Measurements from ENCODE around the gene HS3ST3B1. TPM values are rescaled to one million over a fixed set of nuclear protein-coding genes. Genes with fewer than 3 reads are reported as not detected.

The HS3ST3B1 gene
- total RNA-seq, 1 donor from 2014 or later: 3.6 TPM

DNA sequence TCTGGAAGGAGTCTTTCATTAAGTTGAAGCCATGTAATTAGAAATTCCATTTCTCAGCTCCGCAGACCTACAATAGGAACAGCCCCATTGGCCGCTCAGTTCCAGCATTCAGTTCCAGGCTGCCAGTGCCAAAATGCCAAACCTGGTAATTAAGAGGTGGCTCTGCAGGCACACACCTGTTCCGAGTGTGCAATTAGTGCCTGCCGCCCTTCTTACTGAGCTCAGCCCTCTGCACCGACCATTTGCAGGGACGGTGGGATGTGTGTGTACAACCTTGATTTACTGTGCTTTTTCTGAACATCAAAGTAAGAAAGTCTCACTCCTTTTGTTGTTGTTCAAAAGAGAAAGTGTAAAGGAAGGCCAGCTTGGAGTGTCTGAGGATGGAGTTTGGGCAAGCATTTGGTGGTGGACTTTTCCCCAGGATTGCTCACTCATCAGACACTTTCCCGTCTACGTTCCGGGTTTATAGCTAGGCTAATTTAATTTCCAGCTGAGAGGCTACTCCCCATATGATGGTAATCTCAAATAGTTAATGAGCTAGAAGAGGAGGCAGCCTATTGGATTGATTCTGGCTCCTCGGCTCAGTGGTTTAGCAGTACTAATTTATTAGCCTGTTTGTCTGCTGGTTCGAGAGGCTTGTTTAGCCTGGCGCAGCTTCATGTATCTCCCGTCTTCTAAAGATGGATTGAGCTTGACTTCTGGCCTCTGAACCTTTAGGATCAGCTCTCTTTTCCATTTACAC, 20.0 kb downstream of the HS3ST3B1 start:
- no peak for DNase-seq (ENCODE audit: low spot score)

DNA sequence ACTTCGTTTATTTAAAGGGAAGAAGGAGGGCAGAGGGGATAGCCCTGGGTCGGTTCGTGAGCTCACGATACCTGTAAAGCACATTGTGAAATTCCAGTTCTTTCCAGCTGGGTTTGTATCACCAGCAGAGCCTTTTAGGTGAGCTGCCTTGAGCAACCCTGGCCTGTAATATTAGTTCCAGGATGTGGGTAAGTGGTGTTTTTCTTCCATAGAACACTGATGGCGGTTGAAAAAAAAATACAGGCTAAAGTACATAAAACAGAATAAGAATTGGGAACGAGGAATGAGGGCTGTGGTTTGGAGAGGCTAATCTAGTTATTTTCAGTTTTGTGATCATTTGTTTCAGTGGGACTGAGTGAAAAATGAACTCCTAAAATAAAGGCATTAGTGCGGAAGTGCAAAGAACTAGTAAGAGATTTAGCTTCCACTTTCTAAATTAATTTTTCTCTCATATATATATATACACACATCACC, 20.6 kb downstream of the HS3ST3B1 start:
- DNase-seq (ENCODE audit: low spot score): no peak

DNA sequence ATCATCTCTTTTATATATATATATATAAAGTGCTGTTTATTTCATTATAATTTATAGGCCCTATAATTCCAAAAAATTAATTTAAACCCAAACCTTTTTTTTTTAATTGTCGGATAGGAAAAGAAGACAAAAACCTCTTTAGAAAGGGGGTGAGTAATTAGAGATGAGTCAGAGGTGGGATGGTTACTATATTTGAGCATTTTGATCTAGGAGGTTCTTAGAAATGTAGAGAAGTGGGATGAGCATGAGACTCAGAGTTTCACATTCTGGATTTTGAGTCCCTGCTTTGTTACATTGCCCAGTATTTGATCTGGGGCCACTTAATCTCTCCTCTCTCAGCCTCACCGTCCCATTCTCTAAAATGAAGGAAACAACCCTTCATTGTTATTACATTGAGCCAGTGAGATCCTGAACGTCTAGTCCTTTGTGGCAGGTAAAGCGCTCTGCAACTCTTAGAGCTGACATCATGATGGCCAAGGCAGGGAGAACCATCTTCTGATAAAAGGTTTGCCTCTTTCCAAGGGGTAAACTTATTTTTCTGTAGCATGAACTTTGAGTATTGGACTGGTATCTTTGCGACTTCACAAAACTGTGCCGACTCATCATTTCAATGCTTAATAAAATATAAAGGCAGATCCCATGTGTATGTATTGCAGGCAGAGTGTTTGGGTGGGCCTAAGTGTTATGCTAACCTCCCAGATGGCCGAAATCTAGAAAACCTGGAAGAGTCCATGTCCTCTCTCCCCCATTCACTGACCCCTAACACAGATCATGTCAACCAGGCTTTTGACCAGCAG, 21.3 kb downstream of the HS3ST3B1 start:
- DNase-seq (ENCODE audit: low spot score): no peak

DNA sequence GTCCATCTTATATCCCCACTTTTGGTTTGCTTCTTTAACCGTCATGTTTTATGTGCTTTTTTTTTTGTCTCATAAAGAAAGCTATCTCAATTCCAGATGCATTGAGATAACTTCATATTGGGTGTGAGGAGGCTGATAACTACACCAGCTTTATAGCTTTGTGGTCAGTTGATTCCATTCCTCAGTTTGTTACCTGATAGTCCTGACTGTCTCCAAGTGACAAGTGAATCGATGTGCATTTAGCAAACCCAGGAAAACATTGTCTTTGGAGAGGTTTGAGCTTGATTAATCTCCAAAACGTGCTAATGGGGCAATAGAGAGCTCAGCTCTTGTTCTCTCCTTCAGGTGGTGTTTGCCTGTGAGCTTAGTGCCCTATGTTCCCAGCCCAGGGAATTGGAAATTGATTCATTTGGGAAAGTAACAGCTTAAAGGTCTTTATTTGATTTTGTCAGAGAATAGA, 22.7 kb downstream of the HS3ST3B1 start:
- DNase-seq (ENCODE audit: low spot score): no peak

DNA sequence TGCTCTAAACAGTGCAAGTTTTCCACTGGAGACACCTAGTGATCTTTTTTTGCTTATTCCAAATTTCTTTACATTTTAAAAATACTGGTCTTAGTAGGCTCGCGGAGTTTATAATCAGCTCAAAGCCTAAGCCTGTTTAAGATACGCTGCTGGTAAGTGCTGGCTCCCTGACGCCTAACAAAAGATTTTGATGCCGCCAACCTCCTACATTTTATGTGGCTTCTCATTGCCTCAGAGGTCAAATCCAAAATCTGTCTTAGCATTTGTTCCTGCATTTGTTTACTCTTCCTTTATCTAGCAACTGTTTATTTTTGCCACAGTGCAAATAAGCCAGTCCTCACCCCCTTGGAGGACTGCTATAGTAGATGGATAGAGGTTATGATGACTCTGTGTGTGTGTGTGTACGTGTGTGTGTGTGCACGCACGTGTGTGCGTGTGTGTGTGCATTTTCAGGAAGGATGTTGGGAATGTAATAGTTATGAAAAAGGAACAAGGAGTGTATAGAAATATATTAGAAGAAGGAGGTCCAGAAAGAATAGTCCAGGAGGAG, 24.8 kb downstream of the HS3ST3B1 start:
- DNase-seq (ENCODE audit: low spot score): no peak

DNA sequence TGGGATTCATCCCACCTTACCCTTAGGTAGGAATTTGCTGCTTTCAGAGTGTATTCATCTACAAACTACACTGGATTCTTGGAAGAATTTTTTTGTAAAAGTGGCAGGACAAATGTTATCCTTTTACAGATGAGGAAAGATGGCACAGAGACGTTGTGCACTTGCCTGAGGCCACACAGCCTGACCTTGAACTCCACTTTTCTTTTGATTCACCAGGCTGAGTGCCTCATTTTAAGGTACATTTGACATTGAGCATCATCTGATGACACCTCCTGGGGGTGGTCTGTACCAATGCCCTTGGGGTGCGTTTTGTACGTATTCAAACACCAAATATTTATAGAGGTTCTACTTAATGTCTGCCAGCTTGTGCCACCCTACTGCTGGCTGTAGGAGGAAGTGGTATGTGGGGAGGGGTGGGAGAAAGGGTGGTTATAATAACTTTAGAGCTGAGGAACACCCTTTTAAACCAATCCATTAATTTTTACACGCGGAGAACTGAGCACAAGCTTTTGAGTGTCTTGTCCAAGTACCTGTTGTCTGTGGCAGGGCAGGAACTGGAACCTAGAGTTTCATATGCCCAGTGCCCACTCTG, 29.1 kb downstream of the HS3ST3B1 start:
- DNase-seq (ENCODE audit: low spot score): no peak

DNA sequence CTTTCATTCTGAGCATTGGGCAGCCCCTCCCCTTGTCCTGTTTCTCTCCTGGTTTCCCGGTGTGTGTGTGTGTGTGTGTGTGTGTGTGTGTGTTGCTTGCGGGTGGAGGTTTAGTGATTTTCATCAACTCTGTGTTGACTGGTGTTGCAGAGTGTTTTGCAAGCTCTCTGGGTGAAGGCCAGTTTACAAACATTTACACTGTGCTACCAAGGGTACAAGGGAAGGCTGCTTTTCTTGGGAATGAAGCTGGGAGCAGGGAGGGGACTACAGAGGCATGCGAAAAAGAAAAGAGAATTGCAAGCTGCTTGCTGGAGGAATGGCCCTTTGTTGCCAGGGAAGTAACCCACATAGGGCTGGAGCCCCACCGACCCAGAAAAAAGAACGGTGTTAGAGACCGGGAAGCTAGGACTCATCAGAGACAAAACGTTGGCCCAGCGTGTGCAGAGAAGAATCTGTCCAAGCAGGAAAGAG, 29.6 kb downstream of the HS3ST3B1 start:
- no peak for DNase-seq (ENCODE audit: low spot score)

DNA sequence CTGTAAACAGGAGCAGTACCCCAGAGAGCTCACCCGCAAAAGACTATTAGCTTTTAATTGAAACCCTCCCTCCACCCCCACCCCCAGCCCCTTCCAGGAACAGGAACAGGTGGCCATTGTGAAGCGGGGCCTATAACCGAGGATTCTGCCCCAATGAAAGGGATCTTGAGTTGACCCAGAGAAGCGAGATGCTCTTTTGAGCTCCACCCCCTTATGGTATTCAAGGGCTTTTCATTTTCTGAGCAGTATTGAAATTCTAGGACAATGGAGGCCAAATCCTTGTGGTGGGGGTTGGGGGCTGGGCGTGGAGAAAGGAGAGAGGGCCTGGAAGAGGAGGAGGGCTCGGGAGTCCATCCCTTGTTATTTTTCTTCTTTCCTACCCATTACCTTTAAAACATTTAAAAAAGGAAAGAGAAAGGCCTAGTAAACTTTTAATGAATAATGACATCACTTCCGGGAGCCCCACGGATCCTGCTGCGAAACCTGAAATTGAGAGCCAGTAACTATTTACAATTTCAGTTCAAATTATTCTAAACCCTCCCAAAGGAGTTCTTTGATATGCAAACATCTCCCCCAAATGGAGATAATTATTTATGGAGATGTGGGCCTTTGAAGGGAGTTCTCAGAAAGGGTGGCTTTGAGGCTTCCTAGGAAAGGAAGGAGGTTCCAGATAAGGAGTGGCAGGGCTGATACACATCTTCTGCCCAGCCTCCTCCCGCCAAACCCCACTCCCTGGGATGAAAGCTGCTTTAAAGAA, 30.5 kb downstream of the HS3ST3B1 start:
- DNase-seq (ENCODE audit: low spot score): no peak

DNA sequence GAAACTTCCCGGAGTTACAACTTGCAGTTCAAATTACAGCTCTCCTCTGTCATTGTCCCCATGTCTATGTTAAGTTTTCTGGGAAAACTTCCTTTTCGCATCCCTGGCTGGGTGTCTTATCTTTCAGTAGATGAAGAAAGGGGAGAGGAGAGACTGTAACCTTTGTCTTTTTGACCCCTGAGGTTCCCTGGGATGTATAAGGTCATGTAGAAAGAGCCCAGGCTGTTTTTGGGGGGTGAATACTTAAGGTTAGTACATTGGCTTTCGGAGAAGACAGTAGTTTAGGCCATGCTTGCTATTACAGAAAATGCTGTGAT, 31.1 kb downstream of the HS3ST3B1 start:
- DNase-seq (ENCODE audit: low spot score): no peak

DNA sequence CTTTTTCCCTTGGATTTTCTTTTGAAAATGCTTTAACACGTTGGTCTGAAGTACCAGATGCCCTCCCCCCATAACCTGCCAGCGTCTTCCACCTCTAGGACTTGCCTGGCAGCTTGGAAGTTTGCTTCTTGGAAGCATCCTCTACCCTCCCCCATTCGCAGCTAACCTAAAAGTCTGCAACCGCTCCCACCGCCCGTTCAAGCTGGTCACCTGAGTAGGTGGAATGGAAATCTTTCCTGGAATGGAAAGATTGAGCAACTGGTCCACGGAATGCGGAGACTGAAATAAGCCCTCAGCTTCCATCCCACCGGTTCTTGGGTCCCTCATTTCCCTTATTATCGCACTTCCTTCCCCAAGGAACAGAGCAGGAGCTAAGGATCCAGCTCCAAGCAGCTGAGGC, 31.4 kb downstream of the HS3ST3B1 start:
- DNase-seq (ENCODE audit: low spot score): no peak

DNA sequence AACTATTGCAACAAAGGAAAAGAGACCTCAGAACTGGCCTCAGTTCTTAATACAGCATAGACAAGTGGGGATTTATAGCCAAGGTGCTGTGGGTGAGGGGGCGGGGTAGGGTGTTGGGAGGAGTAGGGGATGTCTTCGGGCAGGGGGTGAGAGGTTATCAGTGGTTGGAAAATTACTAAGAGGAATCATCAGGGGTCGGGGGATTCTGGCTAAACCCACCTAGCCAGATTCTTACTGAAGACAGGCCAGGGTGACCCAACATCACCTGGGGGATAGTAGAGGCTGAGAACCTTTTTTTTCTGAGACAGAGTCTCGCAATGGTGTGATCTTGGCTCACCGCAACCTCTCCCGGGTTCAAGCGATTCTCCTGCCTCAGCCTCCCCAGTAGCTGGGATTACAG, 32.6 kb downstream of the HS3ST3B1 start:
- DNase-seq (ENCODE audit: low spot score): no peak

DNA sequence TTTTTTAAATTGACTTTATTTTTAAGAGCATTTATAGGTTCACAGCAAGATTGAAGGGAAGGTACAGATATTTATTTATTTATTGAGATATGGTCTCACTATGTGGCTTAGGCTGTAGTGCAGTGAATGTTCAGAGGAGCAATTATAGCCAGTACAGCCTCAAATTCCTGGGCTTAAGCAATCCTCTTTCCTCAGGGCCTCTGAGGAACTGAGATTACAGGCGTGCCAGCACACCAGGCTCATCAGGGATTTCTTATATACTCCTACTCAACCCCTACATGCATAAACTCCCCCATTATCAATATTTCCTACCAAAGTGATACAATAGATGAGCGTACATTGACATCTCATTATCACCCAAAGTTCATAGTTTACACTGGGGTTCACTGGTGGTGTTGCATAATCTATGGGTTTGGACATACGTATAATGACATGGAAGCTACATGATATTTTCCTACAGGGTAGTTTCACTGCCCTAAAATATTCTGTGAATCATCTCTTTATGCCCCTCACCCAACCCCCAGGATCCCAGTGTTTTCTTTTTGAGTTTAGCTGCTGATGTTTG, 33.5 kb downstream of the HS3ST3B1 start:
- DNase-seq (ENCODE audit: low spot score): no peak

DNA sequence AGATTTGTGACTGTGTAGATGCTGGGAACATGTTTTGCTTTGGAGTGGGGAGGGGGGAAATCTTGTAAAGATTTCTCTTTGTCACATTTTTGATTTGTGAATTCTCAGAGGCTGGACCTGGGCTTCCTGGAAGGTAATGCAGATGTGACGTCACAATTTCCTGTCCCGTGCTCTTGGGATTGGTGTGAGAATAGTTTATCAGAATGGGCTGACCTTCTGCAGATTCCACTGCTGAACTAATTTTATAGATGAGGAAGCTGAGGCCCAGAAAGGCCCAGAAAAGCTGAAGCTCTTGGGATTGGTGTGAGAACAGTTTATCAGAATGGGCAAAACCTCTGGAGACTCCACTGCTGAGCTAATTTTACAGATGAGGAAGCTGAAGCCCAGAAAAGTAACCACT, 34.0 kb downstream of the HS3ST3B1 start:
- no peak for DNase-seq (ENCODE audit: low spot score)

DNA sequence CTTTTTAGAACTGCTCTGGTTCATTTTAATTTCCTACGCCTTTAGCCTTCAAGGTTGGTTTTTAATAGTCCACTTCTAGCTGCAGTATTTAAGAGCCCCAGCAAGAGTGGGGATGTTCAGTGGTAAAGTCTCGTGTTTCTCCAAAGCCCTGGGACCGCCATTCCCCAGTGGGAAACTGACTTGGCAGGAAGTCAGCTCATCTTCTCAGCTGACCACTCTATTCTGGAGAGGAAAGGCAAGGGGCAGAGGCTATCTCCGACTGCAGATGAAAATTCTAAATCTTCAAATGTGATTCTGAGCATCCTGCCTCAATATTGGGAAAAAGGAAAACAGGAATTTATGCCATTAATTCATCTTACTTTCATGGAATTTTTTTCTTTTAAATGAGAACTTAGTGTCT, 35.5 kb downstream of the HS3ST3B1 start:
- no peak for DNase-seq (ENCODE audit: low spot score)

DNA sequence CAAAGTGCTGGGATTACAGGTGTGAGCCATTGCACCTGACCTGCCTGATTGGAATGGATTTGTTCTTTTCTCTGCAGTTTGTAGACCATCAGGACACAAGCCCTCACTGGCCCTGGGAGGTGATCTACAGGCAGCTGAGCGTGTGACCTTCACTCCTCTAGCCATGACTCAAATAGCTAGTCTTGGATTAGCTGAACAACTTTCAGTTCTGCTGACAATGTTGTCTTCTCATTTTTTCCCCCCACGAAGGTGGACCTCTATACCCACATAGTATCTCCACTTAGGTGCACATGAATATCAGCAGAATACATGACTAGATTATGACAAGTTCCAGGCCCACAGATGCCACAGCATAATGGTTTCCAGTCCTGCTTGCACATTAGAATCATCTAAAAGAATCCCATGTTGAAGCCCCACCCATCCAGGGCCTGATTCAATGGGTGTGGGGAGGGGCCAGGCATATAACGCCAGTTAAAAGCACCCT, 36.8 kb downstream of the HS3ST3B1 start:
- DNase-seq (ENCODE audit: low spot score): no peak

DNA sequence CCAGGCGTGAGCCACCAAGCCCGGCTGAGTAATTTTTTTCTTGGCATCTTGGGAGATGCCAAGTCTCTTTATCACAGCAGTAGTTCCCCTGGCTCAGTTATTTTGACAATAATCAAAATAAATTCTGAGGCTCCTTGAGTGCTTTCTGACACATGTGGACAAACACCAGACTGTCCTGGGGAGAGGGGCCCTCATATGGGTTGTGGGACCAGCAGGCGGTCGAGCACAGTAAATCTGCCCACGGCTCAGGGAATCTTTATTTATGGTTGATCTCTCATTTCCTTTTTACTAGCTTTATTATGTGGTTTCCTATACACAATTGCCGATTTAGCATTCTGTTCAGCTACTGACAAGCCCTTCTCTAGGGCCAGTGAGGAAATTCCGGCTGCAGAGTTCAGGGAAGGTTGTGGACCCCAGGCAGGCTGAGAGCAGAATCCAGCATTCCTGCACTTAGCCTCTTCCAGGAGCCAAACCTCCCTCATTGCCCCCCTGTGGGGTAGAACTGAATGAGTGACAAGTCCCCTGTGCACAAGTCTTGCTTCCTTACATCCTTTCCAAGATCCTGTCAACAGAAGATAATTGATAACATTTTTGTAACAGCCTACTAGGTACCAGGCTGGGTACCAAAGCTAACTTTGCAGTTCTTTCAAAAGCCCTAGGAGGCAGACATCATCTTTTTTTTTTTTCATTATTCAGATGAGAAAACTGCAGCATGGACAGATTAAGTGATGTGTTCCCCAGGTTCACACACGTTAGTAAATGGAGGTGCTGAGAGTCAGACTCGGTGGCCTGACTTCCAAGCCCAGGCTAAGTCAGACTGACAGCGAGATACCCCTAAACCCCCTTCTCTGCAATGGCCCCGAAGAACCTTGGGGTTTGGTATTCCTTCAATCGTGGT, 40.2 kb downstream of the HS3ST3B1 start:
- DNase-seq (ENCODE audit: low spot score): no peak

DNA sequence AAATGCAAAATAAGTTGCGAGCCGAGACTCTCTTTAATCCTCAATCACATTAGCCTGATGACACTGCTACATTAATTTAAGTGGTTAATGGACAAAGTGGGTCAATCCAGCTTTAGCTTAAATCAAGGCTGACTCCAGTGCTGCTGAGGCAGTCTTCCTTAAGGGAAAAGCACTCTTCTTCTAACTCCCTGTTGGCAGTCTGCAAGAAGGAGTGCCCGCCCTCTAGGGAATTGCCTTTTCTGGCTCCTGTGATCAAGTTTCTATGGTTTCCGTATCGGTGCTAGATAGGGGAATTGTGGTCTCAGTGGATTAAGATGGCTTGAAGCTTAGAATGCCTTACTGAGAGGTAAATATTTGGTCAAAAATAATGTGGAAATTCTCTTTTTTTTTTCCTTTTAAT, 41.0 kb downstream of the HS3ST3B1 start:
- no peak for DNase-seq (ENCODE audit: low spot score)

DNA sequence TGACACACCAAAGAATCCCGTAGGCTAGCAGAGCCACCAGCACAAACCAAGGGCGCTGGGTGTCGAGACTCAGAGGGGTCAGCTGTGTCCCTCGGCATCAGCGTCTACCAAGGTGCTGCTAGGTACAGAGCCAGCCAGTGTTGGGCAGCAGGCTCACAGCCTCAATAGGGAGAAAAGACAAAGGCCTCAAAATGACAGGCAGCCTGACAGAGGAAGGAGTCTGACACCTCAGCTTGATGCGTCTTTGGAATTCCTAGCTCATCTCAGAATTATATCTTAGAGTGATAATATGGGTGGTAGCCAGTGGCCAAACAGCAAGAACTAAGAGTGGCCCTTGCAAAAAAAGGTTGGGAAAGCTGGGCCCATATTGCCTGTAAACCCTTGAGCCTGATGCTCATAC, 45.9 kb downstream of the HS3ST3B1 start:
- DNase-seq (ENCODE audit: low spot score): no peak

DNA sequence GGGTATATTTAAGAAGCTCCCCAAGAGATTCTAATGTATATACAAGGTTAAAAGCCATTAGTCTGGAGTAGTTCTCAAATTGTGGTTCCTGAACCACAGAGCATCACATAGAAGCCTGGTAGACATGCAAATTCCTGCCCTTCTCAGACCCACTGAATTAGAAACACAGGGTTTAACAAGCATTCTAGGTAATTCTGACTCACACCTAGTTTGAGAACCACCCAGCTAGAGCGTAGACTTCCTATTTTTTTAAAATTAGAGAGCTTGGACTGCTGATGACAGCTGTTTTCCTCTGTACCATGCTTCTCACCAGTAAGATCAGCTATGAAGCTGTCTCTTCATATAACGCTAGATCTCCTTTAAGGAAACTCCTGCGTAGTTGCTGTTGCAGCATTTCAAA, 50.6 kb downstream of the HS3ST3B1 start:
- DNase-seq (ENCODE audit: low spot score): no peak

DNA sequence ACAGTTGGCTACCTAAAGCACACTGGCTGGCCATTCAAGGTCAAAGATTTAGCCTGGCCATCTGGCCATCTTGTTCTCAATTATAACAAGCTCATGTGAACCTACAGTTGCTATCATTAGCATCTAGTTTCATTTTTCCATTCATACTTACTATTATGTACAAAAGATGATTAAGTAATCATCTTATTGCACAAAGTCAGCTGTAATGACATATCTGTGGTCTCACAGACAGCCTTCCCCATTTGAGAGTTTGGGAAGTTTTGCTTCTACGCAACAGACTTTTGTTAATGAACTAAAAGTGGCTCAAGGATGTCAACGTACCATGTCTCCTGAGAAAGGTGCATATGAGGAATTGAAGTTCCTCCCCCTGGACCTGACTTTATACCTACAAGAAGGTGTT, 51.3 kb downstream of the HS3ST3B1 start:
- no peak for DNase-seq (ENCODE audit: low spot score)

All from mesenteric fat pad (tissue), 1 donor.